GOT3 (cell line): Measurements from ENCODE around the gene GFER.
"Not testable (repeated sequence)": the region's sequence is repeated elsewhere in the genome, so short reads cannot be mapped to it uniquely, and the experiment has no call there.

ENCODE experiments used
- DNase-seq: peaks from one replicate; lab custom pipeline; 2025; ENCODE audit warnings: mixed read lengths; lab: John Stamatoyannopoulos, UW

GFER gene

DNA sequence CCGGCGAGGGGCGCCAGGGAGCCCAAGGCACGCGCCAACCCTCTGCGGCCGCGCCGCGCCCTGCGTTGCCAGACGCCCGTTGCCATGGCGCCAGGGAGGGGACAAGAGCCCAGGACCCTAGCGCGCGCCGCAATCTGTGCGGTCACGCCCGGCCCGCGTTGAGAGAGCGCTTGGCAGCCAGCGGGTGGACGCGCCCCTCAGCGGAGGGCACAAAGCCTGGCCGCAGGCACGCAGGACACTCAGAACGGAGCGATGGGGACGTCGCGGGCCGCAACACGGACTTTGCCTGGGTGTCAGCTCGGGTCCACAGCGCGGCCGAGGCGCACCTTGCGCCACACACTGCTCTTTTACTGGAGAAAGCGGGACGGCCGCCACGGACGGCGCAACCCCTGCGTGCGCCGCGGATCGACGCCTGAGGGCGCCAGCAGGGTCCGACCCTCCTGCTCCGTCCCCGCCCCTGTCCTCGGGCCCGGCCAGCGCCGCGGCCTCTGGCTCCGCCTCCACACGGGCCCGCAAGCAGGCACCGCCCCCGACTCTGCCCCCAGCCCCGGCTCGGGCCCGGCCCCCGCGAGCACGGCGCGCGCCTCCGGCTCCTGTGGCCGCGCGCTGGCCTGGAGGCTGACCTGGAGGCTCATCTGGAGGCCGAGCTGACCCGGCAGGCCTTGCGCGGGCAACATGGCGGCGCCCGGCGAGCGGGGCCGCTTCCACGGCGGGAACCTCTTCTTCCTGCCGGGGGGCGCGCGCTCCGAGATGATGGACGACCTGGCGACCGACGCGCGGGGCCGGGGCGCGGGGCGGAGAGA, at the start of gene GFER:
Gene GFER (plus strand): TSS at position 650 of the 803 bp plus-strand sequence. CDS start 26 bp downstream, at position 676.
- DNase-seq = peak; percentile 76

DNA sequence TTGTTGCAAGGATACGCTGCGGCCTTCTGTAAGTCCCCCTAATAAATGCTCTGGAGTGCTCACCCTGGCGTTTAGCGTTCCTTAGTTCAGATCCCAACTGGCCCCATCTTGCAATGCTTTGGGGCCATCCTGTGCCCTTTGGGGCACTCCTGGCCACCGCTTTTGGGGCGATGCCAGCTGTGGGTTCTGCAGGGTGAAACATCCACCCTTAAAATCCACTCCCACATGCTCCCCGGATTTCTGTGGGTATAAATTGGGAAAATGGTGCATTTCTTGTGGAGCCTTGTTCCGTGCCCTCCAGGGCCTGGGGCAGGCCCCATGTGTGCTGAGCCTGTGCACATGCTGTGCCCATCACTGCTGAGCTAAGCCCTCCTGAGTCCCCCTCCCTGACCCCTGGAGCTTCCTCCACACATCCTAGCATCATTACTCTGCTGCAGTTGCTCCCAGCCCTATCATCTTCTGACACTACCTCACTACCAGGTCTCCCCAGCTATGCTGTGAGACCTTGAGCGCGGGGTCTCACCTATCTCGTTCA, 47.0 kb upstream of the GFER start:
- no peak for DNase-seq

DNA sequence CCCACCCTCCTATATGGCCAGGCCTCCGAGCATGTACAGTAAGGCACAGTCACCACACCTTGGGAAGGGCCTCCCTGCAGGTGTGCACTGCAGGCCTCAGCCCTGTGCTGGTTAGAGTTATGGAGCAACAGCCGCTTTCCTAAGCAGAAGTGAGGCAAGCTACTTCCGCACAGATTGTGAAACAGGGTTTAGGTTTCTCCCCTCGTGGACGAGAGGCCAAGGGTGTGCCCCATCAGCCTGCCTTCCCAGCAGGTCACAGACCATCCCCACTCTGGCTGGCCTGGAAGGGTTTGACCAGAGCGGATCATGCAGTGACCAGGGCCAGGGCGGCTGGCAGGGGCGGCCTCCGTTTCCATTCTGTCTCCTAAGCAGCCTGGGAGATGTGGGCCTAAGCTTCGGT, 45.7 kb upstream of the GFER start:
- DNase-seq = no peak

GRCh38 chr16:1938910-1939309, 45.1 kb upstream of the GFER start:
- no peak for DNase-seq

DNA sequence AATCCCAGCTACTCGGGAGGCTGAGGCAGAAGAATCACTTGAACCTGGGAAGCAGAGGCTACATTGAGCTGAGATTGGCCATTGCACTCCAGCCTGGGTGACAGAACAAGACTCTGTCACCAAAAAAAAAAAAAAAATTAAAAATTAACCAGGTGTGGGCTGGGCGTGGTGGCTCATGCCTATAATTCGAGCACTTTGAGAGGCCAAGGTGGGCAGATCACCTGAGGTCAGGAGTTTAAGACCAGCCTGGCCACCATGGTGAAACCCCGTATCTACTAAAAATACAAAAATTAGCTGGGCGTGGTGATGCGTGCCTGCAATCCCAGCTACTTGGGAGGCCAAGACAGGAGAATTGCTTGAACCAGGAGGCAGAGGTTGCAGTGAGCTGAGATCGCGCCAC, 44.2 kb upstream of the GFER start:
- DNase-seq = not testable (repeated sequence)

- no peak for DNase-seq
These were observed 43.5 kb upstream of the GFER start for GRCh38 chr16:1940273-1941161.

DNA sequence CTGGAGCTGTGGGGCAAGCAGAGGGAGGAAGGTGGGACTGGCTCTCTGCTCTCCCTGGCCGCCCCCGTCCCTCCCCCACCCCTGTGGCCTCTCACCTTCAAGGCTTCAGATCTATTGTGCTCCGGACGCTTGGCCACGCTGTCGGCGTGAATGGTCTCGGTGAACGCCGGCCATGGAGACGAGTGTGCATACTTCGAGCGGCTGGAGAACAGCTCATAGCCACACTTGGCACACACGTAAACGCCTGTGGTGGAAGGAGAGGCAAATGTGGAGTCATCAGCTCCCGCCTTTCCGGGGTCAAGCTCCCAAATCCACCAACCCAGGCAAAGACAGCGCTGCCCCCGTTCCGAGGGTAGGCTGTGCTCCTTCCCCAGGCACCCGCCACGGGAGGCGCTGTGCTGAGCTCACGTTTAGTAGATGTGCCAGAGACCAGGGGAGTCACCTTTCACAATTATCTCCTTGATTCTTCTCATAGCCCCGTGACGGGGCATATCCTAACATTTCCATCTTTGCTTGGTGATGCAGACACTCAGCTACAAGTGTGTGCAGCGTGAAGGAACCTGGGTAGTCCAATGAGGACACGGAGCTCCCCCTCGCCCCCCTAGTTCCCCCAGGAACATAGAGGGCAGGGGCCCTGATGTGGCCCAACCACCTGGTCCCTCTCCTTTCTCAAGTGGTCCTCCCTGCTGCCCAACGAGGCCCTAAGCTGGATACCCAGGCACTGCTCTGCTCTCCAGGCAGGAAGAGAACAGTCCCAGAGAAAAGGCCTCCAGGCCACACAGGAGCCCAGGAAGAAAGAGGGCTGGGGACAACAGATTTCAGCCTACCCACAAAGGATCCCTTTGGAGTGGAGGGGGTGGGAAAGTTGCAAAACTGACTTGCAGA, 42.6 kb upstream of the GFER start:
- no peak for DNase-seq

GRCh38 chr16:1942047-1942809, 41.8 kb upstream of the GFER start:
- DNase-seq = no peak

DNA sequence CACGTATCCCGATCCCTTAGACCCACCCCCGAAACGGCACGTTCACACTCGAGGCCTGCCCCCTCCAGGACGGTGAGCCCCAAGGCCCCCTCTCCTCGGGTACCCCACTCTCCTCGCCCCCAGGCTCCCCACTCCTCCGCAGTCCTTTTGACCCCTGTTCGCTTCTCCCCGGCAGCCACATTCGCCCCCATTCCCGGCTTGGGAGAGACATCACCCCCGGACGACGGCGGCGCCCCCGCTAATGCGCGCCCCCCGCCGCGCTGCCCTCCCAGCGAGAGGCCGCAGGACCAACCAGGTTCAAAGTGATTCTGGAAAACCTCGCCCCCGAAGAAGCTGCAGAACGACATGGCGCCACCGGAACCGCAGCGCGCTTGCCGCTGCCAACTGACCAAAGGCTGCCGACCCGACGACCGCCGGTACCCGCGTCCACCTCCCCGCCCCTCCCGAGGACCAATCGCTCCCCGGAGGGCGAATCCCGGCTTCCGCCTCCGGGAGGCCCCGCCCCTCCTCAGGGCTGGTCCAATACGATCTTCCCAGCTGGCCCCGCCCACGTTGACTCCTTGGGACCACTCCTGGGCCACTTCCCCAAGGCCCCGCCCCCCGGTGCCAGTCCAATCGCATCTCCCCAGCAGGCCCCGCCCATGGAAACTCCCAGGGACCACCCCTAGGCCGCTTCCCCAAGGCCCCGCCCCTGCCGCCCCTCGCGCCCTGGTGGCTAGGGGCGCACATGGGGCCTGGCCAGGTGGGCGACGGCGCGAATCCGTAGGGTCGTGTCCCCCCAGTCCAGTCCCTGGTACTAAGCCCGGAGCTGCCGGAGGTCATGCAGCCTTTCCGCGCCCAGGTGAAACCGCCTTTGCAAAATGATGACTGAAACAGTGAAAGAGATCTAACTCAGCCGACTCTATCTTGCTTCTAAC, 40.9 kb upstream of the GFER start, which contains the start of gene MSRB1:
Gene MSRB1 (minus strand): TSS at position 390 of the 917 bp plus-strand sequence. CDS start 43 bp downstream, at position 347.
- peak; percentile 92 for DNase-seq

- no peak for DNase-seq
These were observed 39.3 kb upstream of the GFER start for GRCh38 chr16:1944612-1945199.

GRCh38 chr16:1945559-1946391, 38.2 kb upstream of the GFER start:
- DNase-seq = no peak

DNA sequence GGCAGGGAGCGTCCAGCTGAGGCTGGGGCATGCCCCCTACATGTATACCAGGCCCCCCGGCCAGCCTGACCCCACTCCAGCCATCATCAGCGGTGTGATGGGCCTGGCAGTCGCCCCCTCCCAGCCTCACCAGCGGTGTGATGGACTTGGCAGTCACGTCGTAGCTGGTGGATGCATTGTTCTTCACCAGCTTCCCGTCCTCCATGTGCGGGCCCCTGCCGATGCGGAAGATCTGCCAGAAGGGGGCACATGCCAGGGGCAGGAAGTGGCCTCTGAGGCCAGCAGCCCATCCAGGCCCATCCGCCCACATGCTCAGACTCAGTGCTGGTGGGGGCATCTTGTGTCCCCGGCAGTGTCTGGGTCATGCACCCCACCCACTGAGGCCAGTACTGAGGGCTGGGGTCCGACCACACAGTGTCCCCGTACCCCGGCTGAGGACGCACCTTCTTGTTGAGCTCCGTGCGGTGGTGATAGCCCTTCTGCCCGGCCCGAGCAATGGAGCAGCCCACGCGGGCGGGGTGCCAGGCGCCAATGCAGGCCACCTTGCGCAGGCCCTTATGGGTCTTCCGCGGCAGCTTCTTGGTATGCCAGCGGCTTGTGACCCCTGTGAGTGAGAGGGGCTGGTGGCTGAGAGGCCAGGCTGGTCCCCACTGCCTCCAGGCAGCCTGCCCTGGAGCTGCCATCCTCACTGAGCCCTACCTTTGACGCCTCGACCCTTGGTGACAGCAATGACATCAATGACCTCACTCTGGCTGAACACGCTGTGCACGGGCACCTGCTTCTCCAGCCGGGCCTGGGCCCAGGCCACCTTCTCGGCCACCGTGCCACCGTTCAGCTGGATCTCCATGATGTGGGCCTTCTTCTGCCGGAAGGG, 37.3 kb upstream of the GFER start:
- DNase-seq = no peak

GRCh38 chr16:1947369-1947670, 36.7 kb upstream of the GFER start:
- DNase-seq = no peak

GRCh38 chr16:1949507-1949906, 34.5 kb upstream of the GFER start:
- DNase-seq = no peak

- DNase-seq = no peak
These were observed 33.9 kb upstream of the GFER start for GRCh38 chr16:1950047-1950446.

- no peak for DNase-seq
These were observed 33.4 kb upstream of the GFER start for GRCh38 chr16:1950559-1950958.

DNA sequence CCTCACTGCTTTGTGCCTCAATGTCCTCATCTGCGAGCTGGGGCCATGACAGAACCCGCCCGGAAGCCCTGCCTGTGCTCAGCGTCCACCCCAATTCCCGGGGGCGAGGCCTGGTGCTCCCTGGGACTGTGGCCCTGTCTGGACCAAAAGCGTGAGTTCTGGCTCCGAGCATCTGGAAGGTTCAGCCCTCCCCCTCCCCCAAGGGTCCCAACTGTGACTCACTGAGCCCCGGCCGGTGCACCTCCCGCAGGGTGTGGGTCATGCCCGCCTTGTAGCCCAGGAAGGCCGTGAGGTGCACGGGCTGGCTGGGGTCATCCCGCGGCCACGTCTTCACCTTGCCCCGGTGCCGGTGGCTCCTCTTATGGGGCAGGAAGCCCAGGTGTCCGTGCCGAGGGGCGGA, 30.3 kb upstream of the GFER start:
- no peak for DNase-seq
